Spleen (tissue), 11 donors: ENCODE data around the gene HMGB2. TPM values are rescaled to one million over a fixed set of nuclear protein-coding genes. Genes with fewer than 3 reads are reported as not detected.

Source experiments
- DNase-seq: peaks from one replicate; pipeline ENCODE4 v3.0.0-alpha.2; 2020
- H3K27ac ChIP-seq, 8 donors: fragments of 200-600 bp; sonication (generic) in 7 of 8; 1 replicate in 4 of 8; 2 replicates in 4 of 8; pipeline versions ENCODE4 v1.5.0 to v1.8.0; 2016 to 2021; ENCODE audit warnings: inconsistent platforms in 4 of 8, mild to moderate bottlenecking in 4 of 8, moderate library complexity in 1 of 8
- H3K27me3 ChIP-seq, 7 donors: fragments of 200-600 bp; sonication (generic) in 6 of 7; replicated peaks in 1 of 7; 1 replicate in 4 of 7; 2 replicates in 3 of 7; pipeline versions ENCODE4 v1.5.0 to v1.8.0; 2016 to 2021; ENCODE audit warnings: inconsistent platforms in 3 of 7, mild to moderate bottlenecking in 1 of 7
- H3K36me3 ChIP-seq, 6 donors: fragments of 200-600 bp; sonication (generic) in 5 of 6; 1 replicate in 4 of 6; 2 replicates in 2 of 6; pipeline versions ENCODE4 v1.5.0 to v1.8.0; 2016 to 2021; ENCODE audit warnings: inconsistent platforms in 2 of 6
- H3K4me1 ChIP-seq, 6 donors: fragments of 200-600 bp; sonication (generic) in 5 of 6; 1 replicate in 3 of 6; 2 replicates in 3 of 6; pipeline versions ENCODE4 v1.5.0 to v1.8.0; 2016 to 2021; ENCODE audit warnings: inconsistent platforms in 3 of 6
- H3K4me3 ChIP-seq, 8 donors: fragments of 200-600 bp; sonication (generic) in 7 of 8; 1 replicate in 4 of 8; 2 replicates in 4 of 8; pipeline versions ENCODE4 v1.5.0 to v1.8.0; 2016 to 2021; ENCODE audit warnings: inconsistent platforms in 4 of 8, mild to moderate bottlenecking in 4 of 8, moderate library complexity in 2 of 8
- H3K9me3 ChIP-seq, 8 donors: fragments of 200-600 bp; sonication (generic) in 7 of 8; 1 replicate in 4 of 8; 2 replicates in 4 of 8; pipeline versions ENCODE4 v1.5.0 to v1.8.0; 2016 to 2021; ENCODE audit warnings: inconsistent platforms in 4 of 8
- CTCF ChIP-seq, 11 experiments: fragments of 200-600 bp in 7 of 11; fragments of 450-650 bp in 4 of 11; sonication (generic) in 4 of 11; IDR thresholded peaks in 8 of 11; conservative IDR thresholded peaks in 3 of 11; 1 replicate in 7 of 11; 2 replicates in 4 of 11; pipeline versions ENCODE4 v1.4.0 to v1.8.0; 2016 to 2021; ENCODE audit warnings: antibody characterized with exemption in 11 of 11, inconsistent platforms in 4 of 11, mild to moderate bottlenecking in 1 of 11
- POLR2A ChIP-seq, 3 donors: fragments of 450-650 bp; IDR thresholded peaks; one replicate each; pipeline ENCODE4 v1.5.1; 2017; ENCODE audit warnings: antibody characterized with exemption in 3 of 3, mild to moderate bottlenecking in 1 of 3
- POLR2AphosphoS5 ChIP-seq, 3 donors: sonication (generic); formaldehyde crosslinking; IDR thresholded peaks; one replicate each; pipeline ENCODE4 v1.5.1; 2017; ENCODE audit warnings: antibody characterized with exemption in 3 of 3
- WGBS, 5 donors: extraction: QIAGEN DNeasy Blood & Tissue Kit in 3 of 5; methylation state at CpG; one replicate each; pipeline versions ENCODE4 v1.1.5 to v1.1.7; 2013 to 2018; 5-methylcytosine and 5-hydroxymethylcytosine counted together
- intact Hi-C: fragments of 100-400 bp; cut with DNase I; formaldehyde crosslinking; loops from one replicate; pipeline ENCODE4 v1.15.0; 2023; ENCODE audit warnings: low total_unique reads
- polyA plus RNA-seq, 3 donors: library from polyadenylated mRNA; stranded (reverse); fragments of 200-250 nt; gene quantifications; one replicate each; pipeline ENCODE4 v1.2.1, GENCODE V29; 2013
- total RNA-seq, 7 donors: library from RNA; depleted of rRNA in 3 of 7; stranded (reverse); fragments of >200 nt in 3 of 7; fragmentation: NEBNext Ultra II Directional in 4 of 7; extraction: Animal tissue kit (Norgen Biotek cat#: 25700) in 4 of 7; gene quantifications; one replicate each; pipeline versions ENCODE4 v1.1.0 to v1.2.1, GENCODE V29; 2016 to 2021
- donor health status: healthy with polysubstance abuse.
- donor health status: DM: no; HTN: no; CAD: no; lungs with moderate emphysema.
- donor health status: DM: no; HTN: no; CAD: no.
- donor health status: Bipolar disorder and iron deficiency.
- donor health status: healthy.
- donor health status: DM: no; HTN: no; CAD: no.
- donor health status: DM: yes; HTN: yes; CAD: no.

Gene HMGB2
- total and polyA plus RNA-seq, 10 donors: 78.2 to 421 (median 128) TPM

DNA sequence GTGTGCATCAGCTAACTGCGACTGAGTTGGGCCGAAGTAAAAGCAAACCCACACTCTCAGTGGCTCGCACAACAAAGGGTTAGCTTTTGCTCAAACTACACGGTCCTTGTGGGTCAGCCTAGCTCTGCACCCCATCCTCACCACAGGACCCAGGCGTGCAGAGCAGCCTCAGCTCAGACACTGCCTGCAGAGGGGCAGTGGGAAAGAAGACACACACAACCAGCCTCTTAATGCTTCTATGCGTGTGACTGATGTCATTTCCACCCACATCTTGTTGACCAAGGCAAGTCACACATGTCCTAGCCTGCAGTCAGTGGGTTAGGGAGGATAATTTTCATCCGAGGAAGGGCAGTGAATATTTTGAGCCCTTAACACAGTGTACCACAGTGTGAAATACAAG lies 40.5 kb downstream of the HMGB2 start:
- no peak for DNase-seq
- Histone ChIP-seq H3K36me3 (peaks cover 0 to 39% (median 5%) of the 10 kb centered on the region in 6 donors), H3K9me3 (no peaks in the 10 kb centered on the region), H3K27ac (no peak overlapping the region), H3K27me3 (no peaks in the 10 kb centered on the region), H3K4me3 (no peak overlapping the region), H3K4me1 (peaks cover 0 to 7% (median 2%) of the 10 kb centered on the region in 6 donors)
- 86 to 95% (median 90%) methylated on average over 7 of the region's 7 CpGs for WGBS, 5 donors
- TF ChIP-seq POLR2AphosphoS5 (IDR thresholded peaks at IDR 0.05) (no peak), CTCF (IDR thresholded peaks at IDR 0.05 in 8 of 11, conservative IDR thresholded peaks at IDR 0.05 in 3 of 11) (no peak), POLR2A (IDR thresholded peaks at IDR 0.05) (no peak)
- intact Hi-C loops: no loop called here

DNA sequence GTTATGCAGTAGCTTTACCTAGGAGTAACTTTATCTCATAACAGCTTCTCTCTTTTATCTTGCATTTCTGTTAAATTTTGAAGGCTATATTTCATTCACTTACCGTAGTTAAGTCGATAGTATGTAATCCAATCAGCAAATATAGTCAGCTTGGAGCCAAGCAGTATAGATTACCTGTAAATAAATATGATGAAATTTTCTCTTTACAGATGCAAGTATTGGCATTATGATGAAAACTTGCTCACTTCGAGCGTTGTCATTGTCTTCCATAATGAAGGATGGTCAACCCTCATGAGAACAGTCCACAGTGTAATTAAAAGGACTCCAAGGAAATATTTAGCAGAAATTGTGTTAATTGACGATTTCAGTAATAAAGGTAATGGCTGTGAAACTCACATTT lies 42.3 kb downstream of the HMGB2 start:
- Histone ChIP-seq H3K36me3 (peaks cover 0 to 23% (median 0%) of the 10 kb centered on the region in 6 donors), H3K9me3 (peaks cover 0 to 10% (median 9%) of the 10 kb centered on the region in 8 donors), H3K27me3 (no peaks in the 10 kb centered on the region), H3K4me3 (no peak overlapping the region), H3K27ac (no peak overlapping the region), H3K4me1 (peaks cover 0 to 11% (median 3%) of the 10 kb centered on the region in 6 donors)
- no peak for TF ChIP-seq POLR2A (IDR thresholded peaks at IDR 0.05)
- TF ChIP-seq POLR2AphosphoS5 (IDR thresholded peaks at IDR 0.05): no peak
- TF ChIP-seq CTCF (IDR thresholded peaks at IDR 0.05 in 8 of 11, conservative IDR thresholded peaks at IDR 0.05 in 3 of 11): no peak
- DNase-seq: no peak
- 96 to 98% (median 97%) methylated on average over 5 of the region's 5 CpGs for WGBS, 5 donors
- intact Hi-C loops: no loop called here

- no peak for DNase-seq
- Histone ChIP-seq H3K36me3 (peaks cover 0 to 32% (median 0%) of the 10 kb centered on the region in 6 donors), H3K4me1 (peaks cover 0 to 11% (median 3%) of the 10 kb centered on the region in 6 donors), H3K27me3 (no peaks in the 10 kb centered on the region), H3K9me3 (peaks cover 0 to 35% (median 32%) of the 10 kb centered on the region in 8 donors), H3K4me3 (peak overlapping the region in 3 of 8 donors; percentile 16 to 29 (median 19)), H3K27ac (no peak overlapping the region)
- intact Hi-C loops: no loop called here
- TF ChIP-seq POLR2AphosphoS5 (IDR thresholded peaks at IDR 0.05) (no peak), CTCF (IDR thresholded peaks at IDR 0.05 in 8 of 11, conservative IDR thresholded peaks at IDR 0.05 in 3 of 11) (no peak), POLR2A (IDR thresholded peaks at IDR 0.05) (no peak)
- 48 to 74% (median 67%) methylated on average over 4 of the region's 4 CpGs for WGBS, 5 donors
These were observed 44.8 kb downstream of the HMGB2 start for GRCh38 chr4:173289353-173289727.

DNA sequence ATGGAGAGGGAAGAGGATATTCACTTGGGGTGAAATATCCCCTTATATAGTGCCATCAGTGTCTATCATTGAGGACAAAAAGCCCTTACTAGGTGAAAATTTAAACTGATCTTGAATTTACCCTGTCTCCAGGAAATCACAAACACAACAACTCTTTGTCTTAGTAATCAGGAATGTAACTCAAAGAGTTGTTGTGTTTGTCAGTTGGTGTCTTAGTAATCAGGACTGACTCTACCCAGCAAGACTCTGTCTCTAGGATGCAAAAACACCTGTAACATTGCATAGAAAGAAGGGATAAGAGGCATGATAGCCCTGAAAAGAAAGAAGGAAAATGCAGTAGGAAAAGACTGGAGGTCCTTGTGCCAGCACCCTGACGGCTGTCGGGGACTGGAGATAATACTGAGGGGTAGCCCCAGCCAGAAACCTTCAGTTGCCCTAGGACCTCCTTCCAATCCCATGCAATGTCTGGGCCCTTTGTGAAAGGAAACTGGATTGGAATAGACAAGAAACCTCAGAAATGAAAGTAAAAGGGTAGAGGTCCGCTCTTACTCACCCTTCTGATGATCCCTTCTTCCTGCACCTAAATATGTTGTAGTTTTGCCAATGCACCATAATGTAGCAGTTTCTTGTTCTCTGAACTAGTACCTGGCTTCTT lies 45.3 kb downstream of the HMGB2 start:
- Histone ChIP-seq H3K27me3 (no peaks in the 10 kb centered on the region), H3K9me3 (peaks cover 0 to 40% (median 38%) of the 10 kb centered on the region in 8 donors), H3K4me3 (peak overlapping the region in 3 of 8 donors; percentile 16 to 29 (median 19)), H3K27ac (no peak overlapping the region), H3K4me1 (peaks cover 0 to 11% (median 3%) of the 10 kb centered on the region in 6 donors), H3K36me3 (peaks cover 0 to 35% (median 0%) of the 10 kb centered on the region in 6 donors)
- 76 to 92% (median 84%) methylated on average over 3 of the region's 3 CpGs for WGBS, 5 donors
- intact Hi-C loops: no loop called here
- TF ChIP-seq CTCF (IDR thresholded peaks at IDR 0.05 in 8 of 11, conservative IDR thresholded peaks at IDR 0.05 in 3 of 11) (no peak), POLR2A (IDR thresholded peaks at IDR 0.05) (no peak), POLR2AphosphoS5 (IDR thresholded peaks at IDR 0.05) (no peak)
- DNase-seq: no peak
